ENCODE measurements around the gene DPH1.

DNA sequence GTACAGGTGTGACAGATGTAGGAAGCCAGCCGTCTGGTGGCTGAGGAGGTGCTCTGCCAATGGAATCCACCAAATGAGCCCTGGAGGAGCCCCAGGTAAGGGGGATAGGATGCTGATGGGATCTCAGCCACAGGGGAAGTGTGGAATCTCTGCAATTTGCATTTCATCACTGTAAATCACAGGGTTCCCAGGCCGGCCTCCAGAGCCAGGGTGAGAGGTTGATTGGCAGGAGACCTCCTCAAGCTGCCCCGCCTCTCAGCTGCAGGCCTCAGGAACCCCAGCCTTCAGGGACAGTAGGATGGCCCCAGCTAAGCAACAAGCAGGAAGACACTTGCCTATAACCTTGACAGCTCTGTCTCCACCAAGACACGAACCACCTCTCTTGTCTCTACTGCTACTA lies 44.3 kb upstream of the DPH1 start:
- TF ChIP-seq, protein P1, sequence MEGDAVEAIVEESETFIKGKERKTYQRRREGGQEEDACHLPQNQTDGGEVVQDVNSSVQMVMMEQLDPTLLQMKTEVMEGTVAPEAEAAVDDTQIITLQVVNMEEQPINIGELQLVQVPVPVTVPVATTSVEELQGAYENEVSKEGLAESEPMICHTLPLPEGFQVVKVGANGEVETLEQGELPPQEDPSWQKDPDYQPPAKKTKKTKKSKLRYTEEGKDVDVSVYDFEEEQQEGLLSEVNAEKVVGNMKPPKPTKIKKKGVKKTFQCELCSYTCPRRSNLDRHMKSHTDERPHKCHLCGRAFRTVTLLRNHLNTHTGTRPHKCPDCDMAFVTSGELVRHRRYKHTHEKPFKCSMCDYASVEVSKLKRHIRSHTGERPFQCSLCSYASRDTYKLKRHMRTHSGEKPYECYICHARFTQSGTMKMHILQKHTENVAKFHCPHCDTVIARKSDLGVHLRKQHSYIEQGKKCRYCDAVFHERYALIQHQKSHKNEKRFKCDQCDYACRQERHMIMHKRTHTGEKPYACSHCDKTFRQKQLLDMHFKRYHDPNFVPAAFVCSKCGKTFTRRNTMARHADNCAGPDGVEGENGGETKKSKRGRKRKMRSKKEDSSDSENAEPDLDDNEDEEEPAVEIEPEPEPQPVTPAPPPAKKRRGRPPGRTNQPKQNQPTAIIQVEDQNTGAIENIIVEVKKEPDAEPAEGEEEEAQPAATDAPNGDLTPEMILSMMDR (IDR thresholded peaks at IDR 0.05 in 4 of 5, conservative IDR thresholded peaks at IDR 0.05 in 1 of 5) = no peak
- TF ChIP-seq POLR2A (IDR thresholded peaks at IDR 0.05) = no peak
